PC-3 (cell line): ENCODE data around the gene GRIN1. TPM values are rescaled to one million over a fixed set of nuclear protein-coding genes. Genes with fewer than 3 reads are reported as not detected.

Experiments
- ATAC-seq: fragments of 200-7000 bp; cut with Tn5 transposase; 2 replicates; pipeline ENCODE4 v1.9.1; 2020; ENCODE audit warnings: mild to moderate bottlenecking, moderate library complexity
- BruUV-seq: library from RNA; stranded (reverse); fragments of 400-500 nt; replicated peaks from 2 replicates; lab custom pipeline; 2021; lab: Mats Ljungman, UMichigan
- CTCF ChIA-PET: fragments of 300-600 bp; sonication (Branson Sonifier 250); formaldehyde crosslinking; loops from one replicate; lab custom pipeline; 2022; ENCODE audit warnings: antibody characterized with exemption; lab: Charles Lee
- POLR2A ChIA-PET: fragments of 300-600 bp; sonication (Branson Sonifier 250); formaldehyde crosslinking; loops from one replicate; lab custom pipeline; 2022; ENCODE audit warnings: antibody characterized with exemption; ENCODE audit not compliant: unreplicated experiment; lab: Charles Lee
- DNase-seq: peaks from one replicate; pipeline ENCODE4 v3.0.0-alpha.2; 2015
- H2AFZ ChIP-seq: fragments of 300-600 bp; sonication (generic); 2 replicates; pipeline ENCODE4 v1.6.0; 2016; ENCODE audit warnings: antibody characterized with exemption, low read length
- H3F3A ChIP-seq: fragments of 300-600 bp; sonication (generic); one replicate; pipeline ENCODE4 v1.6.0; 2017; ENCODE audit warnings: antibody characterized with exemption, low read length, control low read depth, mild to moderate bottlenecking; ENCODE audit not compliant: unreplicated experiment
- H3K27ac ChIP-seq: fragments of 300-600 bp; sonication (generic); 2 replicates; pipeline ENCODE4 v1.5.1; 2016; ENCODE audit warnings: mild to moderate bottlenecking, low read length
- H3K27me3 ChIP-seq: fragments of 300-600 bp; sonication (generic); 2 replicates; pipeline ENCODE4 v1.6.1; 2016; ENCODE audit warnings: low read length, mixed read lengths
- H3K36me3 ChIP-seq: fragments of 300-600 bp; sonication (generic); 2 replicates; pipeline ENCODE4 v1.6.1; 2016; ENCODE audit warnings: low read depth, mixed run types, low read length, mixed read lengths
- H3K4me1 ChIP-seq: fragments of 300-600 bp; sonication (generic); 2 replicates; pipeline ENCODE4 v1.5.1; 2016; ENCODE audit warnings: low read length; ENCODE audit not compliant: insufficient read depth
- H3K4me2 ChIP-seq: fragments of 300-600 bp; sonication (generic); 2 replicates; pipeline ENCODE4 v1.6.0; 2016; ENCODE audit warnings: low read length
- H3K4me3 ChIP-seq: fragments of 300-600 bp; sonication (generic); 2 replicates; pipeline ENCODE4 v1.5.1; 2016; ENCODE audit warnings: mild to moderate bottlenecking, low read length, mixed read lengths
- H3K79me2 ChIP-seq: fragments of 300-600 bp; sonication (generic); 2 replicates; pipeline ENCODE4 v1.6.1; 2017; ENCODE audit warnings: low read length, mixed read lengths
- H3K9ac ChIP-seq: fragments of 300-600 bp; sonication (generic); 2 replicates; pipeline ENCODE4 v1.6.0; 2016; ENCODE audit warnings: mild to moderate bottlenecking, low read length
- H3K9me2 ChIP-seq: fragments of 300-600 bp; sonication (generic); replicated peaks from 2 replicates; pipeline ENCODE4 v1.6.1; 2016; ENCODE audit warnings: mixed run types, low read length, mixed read lengths
- H3K9me3 ChIP-seq: fragments of 300-600 bp; sonication (generic); 2 replicates; pipeline ENCODE4 v1.6.1; 2016; ENCODE audit warnings: low read length, mixed read lengths
- H4K20me1 ChIP-seq: fragments of 300-600 bp; sonication (generic); 2 replicates; pipeline ENCODE4 v1.6.1; 2016; ENCODE audit warnings: low read length, mixed read lengths
- EZH2 ChIP-seq: fragments of 300-600 bp; sonication (generic); IDR thresholded peaks from one replicate; pipeline ENCODE4 v1.6.1; 2017; ENCODE audit warnings: antibody characterized with exemption, mild to moderate bottlenecking, low read length; ENCODE audit not compliant: unreplicated experiment
- EZH2phosphoT487 ChIP-seq: fragments of 300-600 bp; sonication (generic); IDR thresholded peaks from 2 replicates; pipeline ENCODE4 v1.6.1; 2018; ENCODE audit warnings: mild to moderate bottlenecking, antibody characterized with exemption, low read length, borderline replicate concordance
- intact Hi-C: fragments of 100-400 bp; cut with micrococcal nuclease; formaldehyde crosslinking; loops from 2 replicates; pipeline ENCODE4 v1.9.0; 2023
- total RNA-seq: library from RNA; depleted of rRNA; stranded (reverse); fragments of >200 nt; gene quantifications from 2 replicates; pipeline ENCODE4 v1.2.3, GENCODE V29; 2014
- TF ChIP-seq, protein P1 (sequence below): fragments of 300-600 bp; sonication (generic); conservative IDR thresholded peaks from 2 replicates; pipeline ENCODE4 v1.5.1; 2017; ENCODE audit warnings: antibody characterized with exemption, low read depth, mild to moderate bottlenecking, low read length

The GRIN1 gene
- total RNA-seq, 1 experiment from 2014 or later: 0.11 TPM

DNA sequence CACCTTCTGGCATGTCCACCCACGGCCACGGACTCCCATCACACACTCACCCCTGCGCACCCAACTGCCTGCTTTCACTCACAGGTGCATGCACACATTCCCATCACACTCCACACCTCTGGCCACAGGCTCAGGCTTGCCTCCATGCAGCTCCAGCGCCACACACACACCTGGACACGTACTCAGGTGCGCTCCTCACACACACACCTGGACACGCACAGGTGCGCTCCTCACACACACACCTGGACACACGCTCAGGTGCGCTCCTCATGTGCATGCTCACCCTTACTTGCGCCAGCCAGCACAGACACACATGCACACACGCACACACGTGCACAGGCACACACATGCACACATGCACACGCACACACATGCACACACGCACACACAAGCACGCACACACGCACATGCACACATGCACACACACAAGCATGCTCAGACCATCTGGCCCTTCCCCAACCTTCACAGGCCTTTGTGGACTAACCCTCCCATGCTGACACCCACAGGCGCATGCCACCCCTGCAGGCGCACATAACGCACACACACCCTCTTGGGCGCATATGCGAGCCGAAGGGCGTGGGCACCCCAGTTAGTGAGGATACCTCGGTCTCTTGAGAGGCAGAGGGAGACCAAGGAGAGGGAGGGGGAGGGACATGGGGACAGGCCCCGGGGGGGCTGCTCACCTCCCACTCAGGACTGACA, 8.3 kb downstream of the GRIN1 start:
- H3K9me2 ChIP-seq: no peaks in the 10 kb centered on the region
- no peaks in the 10 kb centered on the region; the same call in 1 of the 2 replicates for H3K4me1 ChIP-seq
- no peak overlapping the region for H2AFZ ChIP-seq
- no peak overlapping the region for H3K27ac ChIP-seq
- no peaks in the 10 kb centered on the region for H3K79me2 ChIP-seq
- intact Hi-C loops: no loop called here
- no peaks in the 10 kb centered on the region for H4K20me1 ChIP-seq
- H3K4me2 ChIP-seq: no peak overlapping the region
- TF ChIP-seq, protein P1, sequence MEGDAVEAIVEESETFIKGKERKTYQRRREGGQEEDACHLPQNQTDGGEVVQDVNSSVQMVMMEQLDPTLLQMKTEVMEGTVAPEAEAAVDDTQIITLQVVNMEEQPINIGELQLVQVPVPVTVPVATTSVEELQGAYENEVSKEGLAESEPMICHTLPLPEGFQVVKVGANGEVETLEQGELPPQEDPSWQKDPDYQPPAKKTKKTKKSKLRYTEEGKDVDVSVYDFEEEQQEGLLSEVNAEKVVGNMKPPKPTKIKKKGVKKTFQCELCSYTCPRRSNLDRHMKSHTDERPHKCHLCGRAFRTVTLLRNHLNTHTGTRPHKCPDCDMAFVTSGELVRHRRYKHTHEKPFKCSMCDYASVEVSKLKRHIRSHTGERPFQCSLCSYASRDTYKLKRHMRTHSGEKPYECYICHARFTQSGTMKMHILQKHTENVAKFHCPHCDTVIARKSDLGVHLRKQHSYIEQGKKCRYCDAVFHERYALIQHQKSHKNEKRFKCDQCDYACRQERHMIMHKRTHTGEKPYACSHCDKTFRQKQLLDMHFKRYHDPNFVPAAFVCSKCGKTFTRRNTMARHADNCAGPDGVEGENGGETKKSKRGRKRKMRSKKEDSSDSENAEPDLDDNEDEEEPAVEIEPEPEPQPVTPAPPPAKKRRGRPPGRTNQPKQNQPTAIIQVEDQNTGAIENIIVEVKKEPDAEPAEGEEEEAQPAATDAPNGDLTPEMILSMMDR: no peak
- TF ChIP-seq EZH2phosphoT487: no peak
- no peak for TF ChIP-seq EZH2
- H3K4me3 ChIP-seq: no peak overlapping the region
- no peaks in the 10 kb centered on the region for H3K36me3 ChIP-seq
- POLR2A ChIA-PET: no interaction called here
- H3K27me3 ChIP-seq: no peaks in the 10 kb centered on the region
- no peak for DNase-seq
- no peaks in the 10 kb centered on the region for H3F3A ChIP-seq
- no peak overlapping the region for H3K9ac ChIP-seq
- no TSS peak for BruUV-seq
- no peak for ATAC-seq
- CTCF ChIA-PET: no interaction called here
- H3K9me3 ChIP-seq: no peaks in the 10 kb centered on the region

DNA sequence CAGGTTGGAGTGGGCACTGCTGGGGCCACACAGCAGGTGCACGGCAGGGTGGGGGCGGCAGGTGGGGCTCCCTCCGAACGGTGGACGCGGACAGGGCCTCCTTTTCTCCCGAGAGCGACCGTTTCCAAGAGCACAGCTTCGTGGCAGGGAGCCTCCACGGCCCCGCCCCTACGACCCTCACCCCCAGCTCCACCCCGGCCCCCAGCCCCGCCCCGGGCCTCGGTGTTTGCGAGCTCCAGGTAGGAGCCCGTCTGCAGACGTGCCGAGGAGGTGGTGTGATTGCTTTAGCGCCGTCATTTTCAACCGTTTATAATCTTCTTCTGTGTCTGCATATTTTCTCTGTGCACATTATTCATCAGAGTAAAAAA, 8.8 kb downstream of the GRIN1 start:
- Histone ChIP-seq H3K27ac (no peak overlapping the region), H3K9me2 (no peaks in the 10 kb centered on the region), H3K4me1 (no peaks in the 10 kb centered on the region; the same call in 1 of the 2 replicates), H4K20me1 (no peaks in the 10 kb centered on the region), H2AFZ (no peak overlapping the region), H3K27me3 (no peaks in the 10 kb centered on the region), H3F3A (no peaks in the 10 kb centered on the region), H3K36me3 (no peaks in the 10 kb centered on the region), H3K79me2 (no peaks in the 10 kb centered on the region), H3K4me2 (no peak overlapping the region), H3K4me3 (no peak overlapping the region), H3K9me3 (no peaks in the 10 kb centered on the region), H3K9ac (no peak overlapping the region)
- DNase-seq (no peak), ATAC-seq (no peak)
- ChIA-PET POLR2A (no interaction called here), CTCF (no interaction called here)
- no peak for TF ChIP-seq EZH2
- TF ChIP-seq, protein P1: no peak
- TF ChIP-seq EZH2phosphoT487: no peak
- no TSS peak for BruUV-seq
- intact Hi-C loops: no loop called here

DNA sequence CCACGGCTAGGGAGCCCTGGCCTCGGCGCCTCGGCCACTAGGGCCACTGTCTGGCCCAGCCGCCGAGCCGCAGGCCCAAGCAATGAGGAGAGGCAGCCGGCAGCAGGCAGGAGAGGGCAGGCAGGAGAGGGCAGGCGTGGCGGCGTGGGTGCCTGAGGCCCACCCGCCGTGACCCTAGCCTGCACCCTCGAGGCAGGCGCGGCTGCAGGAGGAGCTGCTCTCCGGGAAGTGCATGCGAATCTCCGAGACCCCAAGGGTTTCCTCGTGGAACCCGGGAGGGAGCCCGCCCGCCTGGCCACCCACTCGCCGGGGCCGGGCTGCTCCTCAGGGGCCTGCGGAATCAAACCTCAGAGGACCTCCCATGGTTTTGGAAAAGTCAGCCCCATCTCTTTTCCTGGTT, 9.3 kb downstream of the GRIN1 start:
- Histone ChIP-seq H3K9me2 (no peaks in the 10 kb centered on the region), H3F3A (no peaks in the 10 kb centered on the region), H3K4me3 (no peak overlapping the region), H3K9ac (no peak overlapping the region), H3K4me2 (no peak overlapping the region), H2AFZ (no peak overlapping the region), H3K27ac (no peak overlapping the region), H3K9me3 (no peaks in the 10 kb centered on the region), H3K4me1 (no peaks in the 10 kb centered on the region; the same call in 1 of the 2 replicates), H3K36me3 (no peaks in the 10 kb centered on the region), H3K27me3 (no peaks in the 10 kb centered on the region), H4K20me1 (no peaks in the 10 kb centered on the region), H3K79me2 (no peaks in the 10 kb centered on the region)
- intact Hi-C loops: no loop called here
- ATAC-seq: no peak
- DNase-seq: no peak
- TF ChIP-seq, protein P1: no peak
- TF ChIP-seq EZH2 (no peak), EZH2phosphoT487 (no peak)
- CTCF ChIA-PET: no interaction called here
- POLR2A ChIA-PET: no interaction called here
- BruUV-seq: no TSS peak
